GM21723 (cell line): ENCODE results near the gene PAQR9.

Experiments used
- ATAC-seq: cut with Tn5 transposase; IDR thresholded peaks from one replicate; pipeline ENCODE4 v1.9.1; 2021; ENCODE audit warnings: mild to moderate bottlenecking, moderate library complexity; ENCODE audit not compliant: unreplicated experiment

Gene PAQR9

GRCh38 chr3:142926368-142926944 is 37.0 kb downstream of the PAQR9 start:
- no peak for ATAC-seq

- ATAC-seq: no peak
Observed at GRCh38 chr3:142925140-142925539, 38.3 kb downstream of the PAQR9 start.

- ATAC-seq: no peak
Observed at GRCh38 chr3:142923694-142924093, 39.8 kb downstream of the PAQR9 start.

- ATAC-seq: no peak
Observed at GRCh38 chr3:142916605-142917004, 46.9 kb downstream of the PAQR9 start.

GRCh38 chr3:142915636-142916035 is 47.8 kb downstream of the PAQR9 start:
- no peak for ATAC-seq

- no peak for ATAC-seq
Observed at GRCh38 chr3:142914286-142914811, 49.1 kb downstream of the PAQR9 start.

GRCh38 chr3:142913432-142913831 is 50.0 kb downstream of the PAQR9 start:
- ATAC-seq: no peak

- no peak for ATAC-seq
Observed at GRCh38 chr3:142912402-142913172, 50.9 kb downstream of the PAQR9 start.
